ENCODE measurements around the gene UBE2V1.
"Not testable (repeated sequence)": the region's sequence is repeated elsewhere in the genome, so short reads cannot be mapped to it uniquely, and the experiment has no call there.

UBE2V1 gene

DNA sequence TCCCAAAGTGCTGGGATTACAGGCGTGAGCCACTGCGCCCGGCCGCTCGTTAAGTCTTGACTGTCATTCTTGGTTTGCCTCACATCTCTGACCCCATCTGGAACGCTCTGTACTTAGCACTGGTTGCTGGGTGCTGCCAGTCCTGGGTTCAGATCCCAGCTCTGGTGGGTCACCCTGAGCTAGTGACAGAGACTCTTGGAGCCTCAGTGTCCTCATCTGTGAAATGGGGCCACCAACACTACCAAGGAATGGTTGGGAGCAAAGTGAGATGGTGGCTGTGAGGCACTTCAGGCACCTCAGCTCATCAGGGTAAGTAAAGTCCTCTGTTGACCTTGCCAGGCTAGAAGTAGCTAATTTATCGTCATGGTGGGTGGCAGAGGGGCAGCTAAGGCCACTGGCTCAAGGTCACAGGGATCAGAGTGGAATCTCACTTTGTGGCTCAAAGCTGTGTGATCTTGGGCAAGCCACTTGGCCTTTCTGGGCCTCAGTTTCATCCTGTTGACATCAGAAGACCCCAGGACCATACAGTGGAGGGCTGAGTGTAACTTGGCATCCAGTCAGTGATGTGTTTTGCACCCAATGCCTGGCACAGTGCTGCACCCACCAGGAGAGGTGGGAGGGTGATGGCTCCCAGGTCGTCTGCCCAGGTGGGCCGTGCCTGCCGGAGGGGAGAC lies 46.7 kb downstream of the UBE2V1 start:
- no peak for DNase-seq

DNA sequence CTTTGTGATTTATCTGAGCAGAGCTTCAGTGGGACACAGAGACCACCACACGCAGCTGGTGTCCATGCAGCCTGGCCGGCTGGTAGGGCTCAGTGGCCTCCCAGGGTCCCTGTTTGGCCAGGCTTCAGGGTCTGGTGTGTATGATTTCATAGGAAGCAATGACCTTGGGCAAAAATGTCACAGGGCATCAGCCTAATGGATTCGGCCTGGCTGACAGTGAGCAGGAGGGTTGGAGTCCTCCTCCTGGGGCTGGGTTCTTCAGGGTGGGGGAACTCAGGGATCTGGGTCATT lies 47.7 kb downstream of the UBE2V1 start:
- DNase-seq: no peak

DNA sequence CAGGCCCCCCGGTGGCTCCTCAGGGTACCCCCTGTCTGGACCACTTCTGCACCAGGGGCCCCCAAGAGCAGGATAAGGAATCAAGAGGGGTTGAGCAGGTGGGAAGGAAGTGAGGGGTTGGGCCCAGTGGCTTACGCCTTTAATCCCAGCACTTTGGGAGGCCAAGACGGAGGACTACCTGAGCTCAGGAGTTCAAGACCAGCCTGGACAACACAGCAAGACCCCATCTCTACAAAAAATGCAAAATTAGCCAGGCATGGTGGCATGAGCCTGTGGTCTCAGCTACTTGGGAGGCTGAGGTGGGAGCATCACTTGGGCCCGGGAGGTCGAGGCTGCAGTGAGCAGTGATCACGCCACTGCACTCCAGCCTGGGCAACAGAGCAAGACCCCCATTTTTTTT lies 49.2 kb downstream of the UBE2V1 start:
- not testable (repeated sequence) for DNase-seq

GRCh38 chr20:50062006-50062838 lies 50.7 kb downstream of the UBE2V1 start:
- no peak for DNase-seq

DNA sequence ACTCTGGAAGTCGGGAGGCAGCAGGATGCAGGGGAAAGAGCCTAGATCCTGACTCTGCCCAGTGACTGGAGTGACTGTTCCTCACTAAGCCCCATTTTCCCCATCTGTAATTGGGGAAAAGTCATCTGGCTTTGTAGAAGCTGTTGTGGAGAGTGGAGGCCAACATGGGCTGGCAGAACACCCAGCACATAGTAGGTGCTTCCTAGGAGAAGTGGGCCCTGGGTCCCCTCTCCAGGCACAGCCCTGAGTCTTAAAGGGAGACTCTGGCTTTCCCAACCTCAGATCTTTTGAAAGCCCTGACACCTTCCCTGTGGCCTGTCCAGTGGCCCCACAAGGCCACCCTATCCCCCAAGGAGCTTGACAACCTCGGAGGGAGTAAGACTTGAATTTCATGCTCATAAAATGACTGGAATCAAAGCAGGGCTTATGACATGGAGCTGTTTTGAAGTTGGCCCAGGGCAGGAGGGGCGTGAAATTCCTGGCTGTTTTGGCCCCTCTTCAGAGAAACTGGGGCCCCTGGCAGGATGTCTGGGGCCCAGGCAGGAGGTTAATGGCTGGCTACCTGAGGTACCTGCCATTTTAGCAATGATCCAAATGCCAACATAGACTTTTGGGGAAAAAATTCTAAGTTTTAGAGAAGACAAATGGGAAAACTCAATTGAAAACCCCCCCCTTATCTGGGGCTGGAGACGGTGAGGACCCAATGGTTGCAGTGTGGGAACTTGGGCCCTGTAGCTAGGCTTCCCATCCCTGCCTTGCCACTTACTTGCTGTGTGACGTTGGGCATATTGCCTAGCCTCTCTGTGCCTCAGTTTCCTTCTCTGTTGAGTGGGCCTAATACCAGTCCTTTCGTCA lies 51.6 kb downstream of the UBE2V1 start:
- no peak for DNase-seq

GRCh38 chr20:50058662-50059402 lies 54.1 kb downstream of the UBE2V1 start:
- no peak for DNase-seq

GRCh38 chr20:50057714-50058053 lies 55.3 kb downstream of the UBE2V1 start:
- DNase-seq: no peak

GRCh38 chr20:50056951-50057713 lies 55.8 kb downstream of the UBE2V1 start:
- no peak for DNase-seq

DNA sequence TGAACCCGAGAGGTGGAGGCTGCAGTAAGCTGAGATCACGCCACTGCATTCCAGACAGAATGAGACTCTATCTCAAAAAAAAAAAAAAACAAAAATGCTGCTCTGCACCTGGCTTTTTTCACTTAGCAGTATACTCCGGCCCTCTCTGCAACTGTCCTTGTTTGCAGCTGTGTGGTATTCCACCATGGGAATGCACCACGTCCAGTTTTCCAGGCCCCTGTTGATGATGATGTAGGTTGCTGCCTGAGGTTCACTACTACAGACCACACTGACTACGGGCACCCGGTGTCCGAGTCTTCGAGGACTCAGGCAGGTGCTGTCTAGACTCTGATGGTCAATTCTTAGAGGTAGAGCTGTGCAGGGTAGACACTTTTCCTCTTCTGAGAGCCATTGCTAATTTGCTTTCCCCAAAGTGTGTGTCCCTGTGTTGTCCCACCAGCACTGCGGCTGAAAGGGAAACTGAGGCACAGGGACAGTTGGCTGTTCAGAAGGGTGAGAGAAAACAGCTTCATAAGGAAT lies 56.5 kb downstream of the UBE2V1 start:
- no peak for DNase-seq

- no peak for DNase-seq
Observed at GRCh38 chr20:50055524-50056083, 57.3 kb downstream of the UBE2V1 start.

DNA sequence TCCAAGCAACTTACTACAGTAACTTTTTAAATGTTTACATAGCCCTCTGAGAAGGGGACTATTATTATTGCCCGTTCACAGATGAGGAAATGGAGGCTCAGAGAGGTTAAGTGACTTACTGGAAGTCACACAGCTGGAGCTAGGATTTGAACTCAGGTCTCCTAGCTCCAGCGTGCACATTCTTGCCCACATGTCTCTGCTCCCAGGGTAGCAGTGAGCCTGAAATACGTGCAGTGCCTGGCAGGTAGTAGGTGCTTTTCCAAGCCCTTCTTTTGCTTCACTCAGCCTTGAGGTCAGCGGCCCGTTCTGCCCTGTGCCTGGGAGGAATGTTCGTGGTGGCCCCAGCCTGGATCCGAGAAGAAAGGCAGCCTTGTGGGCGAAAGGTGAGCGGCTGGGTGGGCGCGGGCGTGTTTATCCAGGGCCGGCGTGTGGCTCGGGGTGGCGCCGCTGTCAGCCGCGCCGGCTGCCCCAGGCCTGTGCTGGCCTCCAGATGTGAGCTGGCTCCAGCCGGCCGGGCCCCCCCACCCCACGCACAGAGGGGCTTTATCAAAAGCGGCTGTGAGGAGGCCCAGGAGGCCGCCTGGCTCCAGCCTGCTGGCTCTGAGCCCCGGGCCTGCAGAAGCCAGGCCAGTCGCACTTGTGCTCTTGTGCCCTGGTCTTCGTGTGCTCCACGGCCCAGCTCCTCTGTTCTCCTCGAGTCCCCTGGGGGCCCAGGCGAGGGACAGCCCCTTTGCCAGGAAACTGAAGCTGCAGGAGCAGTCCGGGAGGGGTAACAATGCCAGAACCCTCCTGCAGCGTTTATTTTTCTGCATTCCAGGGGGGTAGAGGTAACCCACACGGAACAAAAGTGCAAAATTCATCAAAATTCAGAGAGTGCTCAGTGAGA lies 58.1 kb downstream of the UBE2V1 start:
- peak; percentile 81 for DNase-seq

DNA sequence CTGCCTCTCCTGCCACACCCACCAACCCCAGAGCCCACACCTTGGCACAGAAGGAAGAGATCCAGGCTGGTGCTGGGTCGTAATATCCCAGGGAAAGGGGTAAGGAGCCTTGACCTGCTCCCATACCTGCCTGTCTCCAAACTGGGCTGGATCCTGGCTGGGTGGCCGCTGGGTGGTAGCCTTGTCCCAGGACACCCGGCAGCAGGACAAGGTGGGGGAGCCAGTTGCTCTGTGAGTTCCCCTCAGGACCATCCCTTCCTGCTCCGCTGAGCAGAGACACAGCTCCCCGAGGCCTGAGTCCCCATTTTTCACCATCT lies 58.8 kb downstream of the UBE2V1 start:
- DNase-seq: peak; percentile 43

- DNase-seq: no peak
Observed at GRCh38 chr20:50053362-50054230, 59.4 kb downstream of the UBE2V1 start.

DNA sequence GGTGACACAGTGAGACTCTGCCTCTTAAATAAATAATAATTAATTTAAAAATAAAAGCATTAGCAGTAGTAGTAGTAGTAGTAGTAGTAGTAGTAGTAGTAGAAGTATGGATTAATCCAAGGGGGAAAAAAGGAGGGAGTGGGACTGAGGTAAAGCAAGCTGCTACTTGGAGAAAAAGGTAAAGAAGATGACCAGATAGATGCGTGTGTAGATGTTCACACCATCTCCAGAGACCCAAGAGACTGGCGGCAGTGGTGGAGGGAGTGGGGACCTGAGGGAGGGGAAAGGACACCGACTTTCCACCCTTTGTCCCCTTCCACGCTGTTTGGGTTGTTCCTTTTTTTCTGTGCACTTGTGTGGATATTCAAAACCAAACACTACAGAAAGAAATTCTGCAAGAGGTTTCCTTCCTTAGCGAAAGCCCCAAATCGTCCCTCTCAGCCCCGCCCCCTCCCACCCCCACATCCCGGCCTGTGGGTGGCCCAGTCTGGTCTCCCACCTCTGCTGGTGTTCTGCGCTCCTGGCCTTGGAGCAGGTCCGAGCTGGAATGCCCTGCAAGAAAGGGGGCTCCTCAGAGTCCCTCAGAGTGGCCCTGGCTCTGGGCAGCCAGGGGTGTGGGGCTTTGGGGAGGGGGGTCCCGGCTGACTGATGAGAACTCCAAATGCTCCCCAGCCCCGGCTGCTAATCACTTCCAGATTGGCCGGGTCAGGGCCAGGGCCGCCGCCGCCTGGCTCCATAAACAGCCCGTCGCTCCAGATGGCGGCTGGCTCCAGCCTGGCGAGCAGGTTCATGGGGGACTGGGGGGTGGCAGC lies 60.2 kb downstream of the UBE2V1 start:
- DNase-seq: peak; percentile 40

- no peak for DNase-seq
Observed at GRCh38 chr20:50050660-50051308, 62.2 kb downstream of the UBE2V1 start.

DNA sequence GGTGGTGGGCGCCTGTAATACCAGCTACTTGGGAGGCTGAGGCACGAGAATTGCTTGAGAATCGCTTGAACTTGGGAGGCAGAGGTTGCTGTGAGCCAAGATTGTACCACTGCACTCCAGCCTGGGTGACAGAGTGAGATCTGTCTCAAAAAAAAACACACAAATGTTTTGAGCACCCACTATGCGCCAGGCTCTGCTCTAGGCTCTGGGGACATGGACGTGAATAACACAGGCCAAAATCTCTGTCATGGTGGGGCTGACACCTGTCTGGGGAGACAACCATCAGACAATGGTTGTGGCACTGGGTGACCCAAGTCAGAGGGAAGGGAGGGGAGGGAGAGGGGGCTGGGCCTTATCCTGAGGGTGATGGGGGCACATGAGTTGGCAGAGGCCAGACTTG lies 62.7 kb downstream of the UBE2V1 start:
- DNase-seq: no peak

DNA sequence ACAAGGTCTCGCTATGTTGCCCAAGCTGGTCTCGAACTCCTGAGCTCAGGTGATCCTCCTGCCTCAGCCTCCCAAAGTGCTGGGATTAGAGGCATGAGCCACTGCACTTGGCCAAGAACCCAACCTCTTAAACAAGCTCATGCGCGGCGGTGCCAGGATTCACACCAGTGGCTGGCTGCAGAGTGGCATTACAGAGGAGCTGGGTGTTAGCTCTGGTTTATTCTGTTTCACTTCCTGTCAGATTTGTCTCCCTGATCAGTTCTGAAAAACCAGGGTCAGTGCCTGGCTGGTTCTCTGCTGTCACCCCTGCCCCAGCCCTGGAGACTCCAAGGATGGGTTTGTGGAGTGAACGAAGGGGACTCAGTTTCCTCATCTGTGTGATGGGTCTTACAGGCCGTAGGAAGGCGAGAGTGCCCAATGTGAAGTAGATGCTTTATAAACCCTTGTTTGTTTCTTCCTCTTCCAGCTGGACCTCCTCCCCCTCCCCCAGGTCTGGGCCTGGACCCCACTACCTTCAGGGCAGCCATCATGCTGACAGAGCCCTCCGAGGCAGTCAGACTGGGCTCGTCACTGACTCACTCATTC lies 63.4 kb downstream of the UBE2V1 start:
- no peak for DNase-seq
